ENCODE measurements around the gene ZNF530. TPM values are rescaled to one million over a fixed set of nuclear protein-coding genes. Genes with fewer than 3 reads are reported as not detected.

Gene ZNF530
- total RNA-seq, 1 experiment from 2014 or later: 3.8 TPM

DNA sequence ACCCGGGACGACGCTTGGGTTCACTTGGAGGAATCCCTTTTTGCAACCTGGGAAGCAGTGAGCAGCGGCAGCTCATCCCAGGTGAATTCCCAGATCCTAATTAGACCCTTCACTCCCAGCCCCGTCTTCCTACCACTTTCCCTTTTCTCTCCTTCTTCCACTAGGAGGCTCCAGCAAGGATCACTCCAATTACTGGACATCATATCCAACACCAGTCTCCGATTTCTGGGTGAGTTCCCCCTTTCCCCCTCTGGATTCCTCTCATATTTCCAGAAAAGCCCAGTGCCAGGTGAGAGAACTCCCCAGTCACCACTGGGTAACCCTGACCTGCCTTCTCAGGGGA, 51.9 kb downstream of the ZNF530 start:
- H3K9ac ChIP-seq (ENCODE audit: low read length): no peak overlapping the region
- H4K20me1 ChIP-seq (ENCODE audit: insufficient read depth): no peaks in the 10 kb centered on the region

DNA sequence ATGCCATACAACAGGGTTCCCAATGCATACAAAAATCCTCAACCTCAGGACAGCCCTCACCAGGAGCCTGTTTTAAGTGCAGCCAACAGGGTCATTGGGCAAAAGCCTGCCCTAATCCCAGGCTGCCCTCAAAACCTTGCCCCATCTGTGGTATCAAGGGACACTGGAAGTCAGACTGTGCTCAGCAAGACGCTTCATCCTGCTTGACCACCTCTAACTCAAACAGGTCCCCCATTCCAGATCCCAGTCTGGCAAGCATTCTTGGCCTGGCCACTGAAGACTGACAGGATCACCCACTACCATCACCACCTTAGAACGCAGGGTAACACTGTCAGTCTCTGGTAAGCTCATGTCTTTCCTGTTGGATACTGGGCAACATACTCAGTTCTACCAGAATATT, 54.0 kb downstream of the ZNF530 start:
- POLR2A ChIA-PET: no interaction called here
- BruUV-seq (replicated peaks): no TSS peak
- Histone ChIP-seq H3K4me2 (ENCODE audit: low read length) (no peak overlapping the region), H3K9ac (ENCODE audit: low read length) (no peak overlapping the region), H3K36me3 (ENCODE audit: control insufficient read depth in 1 of 2, insufficient read depth in 2 of 2, low read length in 2 of 2) (no peaks in the 10 kb centered on the region), H2AFZ (ENCODE audit: low read depth, low read length, poor library complexity, severe bottlenecking) (no peak overlapping the region), H3K79me2 (ENCODE audit: insufficient read depth, low read length) (no peaks in the 10 kb centered on the region), H3K27ac (ENCODE audit: low read depth, low read length) (no peak overlapping the region), H3K27me3 (ENCODE audit: insufficient read depth, low read length) (no peaks in the 10 kb centered on the region), H3K9me3 (ENCODE audit: control insufficient read depth in 1 of 2, insufficient read depth in 1 of 2, low read depth in 1 of 2, low read length in 2 of 2) (peaks cover 0 to 3% of the 10 kb centered on the region in 2 experiments; a peak in 2 of 4 replicates), H3K4me3 (replicated peaks in 1 of 2; ENCODE audit: low read depth in 1 of 2, low read length in 2 of 2) (no peak overlapping the region), H3K4me1 (ENCODE audit: control insufficient read depth in 1 of 2, insufficient read depth in 2 of 2, low read length in 2 of 2) (no peaks in the 10 kb centered on the region), H3K9me2 (ENCODE audit: insufficient read depth) (no peaks in the 10 kb centered on the region), H4K20me1 (ENCODE audit: insufficient read depth) (no peaks in the 10 kb centered on the region)
- RAD21 ChIA-PET (ENCODE audit: low non-redundant PET in 1 of 2, low total read pairs in 2 of 2, uncharacterized antibody in 2 of 2, unreplicated experiment in 2 of 2): no interaction called here
- DNase-seq (ENCODE audit: low read depth, low spot score): no peak
- intact Hi-C loops (cut with micrococcal nuclease): no loop called here
- CTCF ChIA-PET: no interaction called here
- no peak for ATAC-seq
- TF ChIP-seq CEBPB (IDR thresholded peaks at IDR 0.05; ENCODE audit: low read depth) (no peak), POLR2AphosphoS5 (IDR thresholded peaks at IDR 0.05; ENCODE audit: low read depth, low read length) (no peak), ELF1 (IDR thresholded peaks at IDR 0.05; ENCODE audit: borderline replicate concordance, low read depth) (no peak), SRF (IDR thresholded peaks at IDR 0.05; ENCODE audit: low read depth) (no peak), JUND (IDR thresholded peaks at IDR 0.05) (no peak), EZH2 (IDR thresholded peaks at IDR 0.05) (no peak), YY1 (IDR thresholded peaks at IDR 0.05; ENCODE audit: extremely low read depth, insufficient replicate concordance, low read depth, low read length) (no peak)
- TF ChIP-seq, protein P1, sequence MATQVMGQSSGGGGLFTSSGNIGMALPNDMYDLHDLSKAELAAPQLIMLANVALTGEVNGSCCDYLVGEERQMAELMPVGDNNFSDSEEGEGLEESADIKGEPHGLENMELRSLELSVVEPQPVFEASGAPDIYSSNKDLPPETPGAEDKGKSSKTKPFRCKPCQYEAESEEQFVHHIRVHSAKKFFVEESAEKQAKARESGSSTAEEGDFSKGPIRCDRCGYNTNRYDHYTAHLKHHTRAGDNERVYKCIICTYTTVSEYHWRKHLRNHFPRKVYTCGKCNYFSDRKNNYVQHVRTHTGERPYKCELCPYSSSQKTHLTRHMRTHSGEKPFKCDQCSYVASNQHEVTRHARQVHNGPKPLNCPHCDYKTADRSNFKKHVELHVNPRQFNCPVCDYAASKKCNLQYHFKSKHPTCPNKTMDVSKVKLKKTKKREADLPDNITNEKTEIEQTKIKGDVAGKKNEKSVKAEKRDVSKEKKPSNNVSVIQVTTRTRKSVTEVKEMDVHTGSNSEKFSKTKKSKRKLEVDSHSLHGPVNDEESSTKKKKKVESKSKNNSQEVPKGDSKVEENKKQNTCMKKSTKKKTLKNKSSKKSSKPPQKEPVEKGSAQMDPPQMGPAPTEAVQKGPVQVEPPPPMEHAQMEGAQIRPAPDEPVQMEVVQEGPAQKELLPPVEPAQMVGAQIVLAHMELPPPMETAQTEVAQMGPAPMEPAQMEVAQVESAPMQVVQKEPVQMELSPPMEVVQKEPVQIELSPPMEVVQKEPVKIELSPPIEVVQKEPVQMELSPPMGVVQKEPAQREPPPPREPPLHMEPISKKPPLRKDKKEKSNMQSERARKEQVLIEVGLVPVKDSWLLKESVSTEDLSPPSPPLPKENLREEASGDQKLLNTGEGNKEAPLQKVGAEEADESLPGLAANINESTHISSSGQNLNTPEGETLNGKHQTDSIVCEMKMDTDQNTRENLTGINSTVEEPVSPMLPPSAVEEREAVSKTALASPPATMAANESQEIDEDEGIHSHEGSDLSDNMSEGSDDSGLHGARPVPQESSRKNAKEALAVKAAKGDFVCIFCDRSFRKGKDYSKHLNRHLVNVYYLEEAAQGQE (IDR thresholded peaks at IDR 0.05; ENCODE audit: low read depth): no peak

More for the DNA sequence above, 51.9 kb downstream of the ZNF530 start:
- ChIA-PET RAD21 (ENCODE audit: low non-redundant PET in 1 of 2, low total read pairs in 2 of 2, uncharacterized antibody in 2 of 2, unreplicated experiment in 2 of 2) (no interaction called here), POLR2A (no interaction called here), CTCF (no interaction called here)
- TF ChIP-seq FOSL1 (IDR thresholded peaks at IDR 0.05; ENCODE audit: low read depth): no peak
- TF ChIP-seq, protein P2, sequence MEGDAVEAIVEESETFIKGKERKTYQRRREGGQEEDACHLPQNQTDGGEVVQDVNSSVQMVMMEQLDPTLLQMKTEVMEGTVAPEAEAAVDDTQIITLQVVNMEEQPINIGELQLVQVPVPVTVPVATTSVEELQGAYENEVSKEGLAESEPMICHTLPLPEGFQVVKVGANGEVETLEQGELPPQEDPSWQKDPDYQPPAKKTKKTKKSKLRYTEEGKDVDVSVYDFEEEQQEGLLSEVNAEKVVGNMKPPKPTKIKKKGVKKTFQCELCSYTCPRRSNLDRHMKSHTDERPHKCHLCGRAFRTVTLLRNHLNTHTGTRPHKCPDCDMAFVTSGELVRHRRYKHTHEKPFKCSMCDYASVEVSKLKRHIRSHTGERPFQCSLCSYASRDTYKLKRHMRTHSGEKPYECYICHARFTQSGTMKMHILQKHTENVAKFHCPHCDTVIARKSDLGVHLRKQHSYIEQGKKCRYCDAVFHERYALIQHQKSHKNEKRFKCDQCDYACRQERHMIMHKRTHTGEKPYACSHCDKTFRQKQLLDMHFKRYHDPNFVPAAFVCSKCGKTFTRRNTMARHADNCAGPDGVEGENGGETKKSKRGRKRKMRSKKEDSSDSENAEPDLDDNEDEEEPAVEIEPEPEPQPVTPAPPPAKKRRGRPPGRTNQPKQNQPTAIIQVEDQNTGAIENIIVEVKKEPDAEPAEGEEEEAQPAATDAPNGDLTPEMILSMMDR (IDR thresholded peaks at IDR 0.05 in 2 of 3, conservative IDR thresholded peaks at IDR 0.05 in 1 of 3; ENCODE audit: borderline replicate concordance in 1 of 3, insufficient read depth in 1 of 3, low read depth in 2 of 3, low read length in 2 of 3): 0 out of 6 replicates have a peak, but pooled peaks of 1 of the 3 experiments have one; percentile 4
- H3K9me2 ChIP-seq (ENCODE audit: insufficient read depth): no peaks in the 10 kb centered on the region
- no peak overlapping the region for H3K4me3 ChIP-seq (replicated peaks in 1 of 2; ENCODE audit: low read depth in 1 of 2, low read length in 2 of 2)
- no TSS peak for BruUV-seq (replicated peaks)
- ATAC-seq: no peak
- H3K27me3 ChIP-seq (ENCODE audit: insufficient read depth, low read length): no peaks in the 10 kb centered on the region
- H3K9me3 ChIP-seq (ENCODE audit: control insufficient read depth in 1 of 2, insufficient read depth in 1 of 2, low read depth in 1 of 2, low read length in 2 of 2): peaks cover 0 to 3% of the 10 kb centered on the region in 2 experiments; a peak in 2 of 4 replicates
- no peak for DNase-seq (ENCODE audit: low read depth, low spot score)
- no peak overlapping the region for H2AFZ ChIP-seq (ENCODE audit: low read depth, low read length, poor library complexity, severe bottlenecking)
- H3K36me3 ChIP-seq (ENCODE audit: control insufficient read depth in 1 of 2, insufficient read depth in 2 of 2, low read length in 2 of 2): no peaks in the 10 kb centered on the region
- no peak overlapping the region for H3K27ac ChIP-seq (ENCODE audit: low read depth, low read length)
- intact Hi-C loops (cut with micrococcal nuclease): no loop called here
- H3K79me2 ChIP-seq (ENCODE audit: insufficient read depth, low read length): no peaks in the 10 kb centered on the region
- H3K4me1 ChIP-seq (ENCODE audit: control insufficient read depth in 1 of 2, insufficient read depth in 2 of 2, low read length in 2 of 2): no peaks in the 10 kb centered on the region
- H3K4me2 ChIP-seq (ENCODE audit: low read length): no peak overlapping the region

All from HCT116 (cell line).